RCC 7860 (cell line): ENCODE data around the gene FUBP3.
"Not testable (repeated sequence)": the region's sequence is repeated elsewhere in the genome, so short reads cannot be mapped to it uniquely, and the experiment has no call there.

Experiments used
- DNase-seq: peaks from one replicate; pipeline ENCODE4 v3.0.0-alpha.2; 2015; ENCODE audit warnings: low spot score
- FAIRE-seq: peaks from 2 replicates; lab custom pipeline; 2012; peaks lifted over from hg19 to GRCh38; lab: Jason Lieb, UNC

The FUBP3 gene

GRCh38 chr9:130677252-130677651 is 97.9 kb downstream of the FUBP3 start:
- DNase-seq (no peak), FAIRE-seq (no peak)

DNA sequence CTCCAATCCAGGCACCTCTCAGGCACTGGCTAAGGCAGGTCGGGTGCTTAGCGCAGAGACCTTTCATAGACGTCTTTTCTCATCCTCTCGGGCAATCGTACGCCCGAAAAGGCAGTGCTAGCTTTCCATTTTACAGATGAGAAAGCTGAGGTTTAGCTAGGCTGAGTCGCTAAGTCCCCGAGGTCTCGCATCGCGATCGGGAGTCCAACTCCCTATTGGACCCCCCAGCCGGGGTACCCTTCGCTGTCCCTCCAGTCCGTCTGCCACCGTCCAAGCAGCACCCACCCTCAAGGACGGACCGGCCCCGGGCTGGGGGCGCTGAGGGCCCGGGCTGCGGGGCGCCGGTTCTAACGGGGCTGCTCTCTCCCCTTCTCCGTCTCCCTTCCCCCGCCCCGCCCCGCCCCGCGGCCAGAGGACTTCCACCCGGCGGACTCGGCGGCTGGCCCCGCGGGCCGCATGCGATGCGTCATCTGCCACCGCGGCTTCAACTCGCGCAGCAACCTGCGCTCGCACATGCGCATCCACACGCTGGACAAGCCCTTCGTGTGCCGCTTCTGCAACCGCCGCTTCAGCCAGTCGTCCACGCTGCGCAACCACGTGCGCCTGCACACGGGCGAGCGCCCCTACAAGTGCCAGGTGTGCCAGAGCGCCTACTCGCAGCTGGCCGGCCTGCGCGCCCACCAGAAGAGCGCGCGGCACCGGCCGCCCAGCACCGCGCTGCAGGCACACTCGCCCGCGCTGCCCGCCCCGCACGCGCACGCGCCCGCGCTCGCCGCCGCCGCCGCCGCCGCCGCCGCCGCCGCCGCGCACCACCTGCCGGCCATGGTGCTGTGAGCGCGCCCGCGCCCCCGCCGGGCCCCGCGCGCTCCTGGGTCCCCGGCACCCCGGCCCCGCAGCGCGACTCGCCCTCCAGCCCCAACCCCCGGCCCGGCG is 101.7 kb downstream of the FUBP3 start:
- FAIRE-seq, result no peak
- DNase-seq, result peak; percentile 76

DNA sequence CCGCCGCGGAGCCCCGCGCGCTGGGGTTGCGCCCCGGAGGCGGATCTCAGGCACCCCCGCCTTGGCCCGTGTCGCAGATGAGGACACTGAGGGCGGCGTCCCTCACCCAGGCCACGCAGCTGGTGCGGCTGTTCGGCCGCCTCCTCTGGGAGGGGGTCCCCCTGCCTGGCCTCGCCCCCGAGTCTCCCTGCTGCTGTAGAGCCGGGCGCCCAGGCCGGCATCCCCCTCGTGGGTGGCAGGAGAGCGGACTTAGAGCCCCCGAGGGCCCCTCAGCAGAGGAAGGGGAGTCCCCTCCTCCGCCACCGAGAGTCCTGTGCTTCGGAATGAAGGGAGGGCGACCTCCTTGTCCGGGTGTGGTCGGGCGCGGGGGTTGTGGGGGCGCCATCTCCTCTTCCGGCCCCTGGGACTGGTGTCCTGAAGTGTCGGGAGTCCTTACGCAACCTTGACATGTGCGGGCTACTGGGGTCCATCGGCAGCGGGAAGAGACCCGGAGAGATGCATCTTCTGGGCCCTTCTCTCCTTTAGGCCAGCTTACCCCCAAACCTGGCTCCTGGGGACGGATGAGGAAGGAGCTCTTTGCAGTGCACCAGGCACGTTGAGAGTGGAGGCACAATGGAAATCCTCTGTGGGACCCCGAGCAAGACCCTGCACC is 102.5 kb downstream of the FUBP3 start:
- DNase-seq (no peak), FAIRE-seq (no peak)

DNA sequence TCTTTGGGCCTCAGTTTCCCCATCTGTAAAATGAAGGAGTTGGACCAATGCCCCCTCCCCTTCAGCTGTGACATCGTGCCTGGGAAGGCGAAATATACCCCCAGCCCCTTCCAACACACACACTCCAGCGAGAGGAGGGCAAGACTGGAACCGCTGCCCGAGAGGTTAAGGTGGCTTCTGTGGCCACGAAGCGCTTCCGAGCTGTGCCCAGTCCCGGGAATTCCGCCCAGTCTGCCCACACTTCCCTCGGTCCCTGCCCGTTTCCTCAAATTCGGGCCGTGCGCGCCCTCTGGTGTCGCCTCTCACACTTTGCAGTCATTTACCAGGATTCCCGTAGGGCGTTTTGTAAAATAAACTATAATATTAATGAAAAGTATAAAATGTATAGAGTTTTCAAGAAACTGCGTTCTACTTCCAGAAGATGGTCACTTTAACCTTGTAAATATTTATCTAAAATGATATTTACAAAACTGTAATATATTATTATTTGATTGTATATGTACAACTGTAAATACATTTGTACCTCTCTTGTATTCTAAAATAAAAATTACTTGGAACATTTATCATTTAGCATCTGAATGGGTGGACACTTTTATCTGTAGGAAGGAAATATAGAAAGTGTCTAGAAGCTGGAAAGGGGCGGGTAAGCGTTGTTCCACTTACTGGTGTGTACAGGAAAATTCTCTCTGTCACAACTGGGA is 103.2 kb downstream of the FUBP3 start:
- FAIRE-seq (peak; percentile 85), DNase-seq (peak; percentile 79)

GRCh38 chr9:130685104-130685503 is 105.7 kb downstream of the FUBP3 start:
- FAIRE-seq (no peak), DNase-seq (no peak)

- not testable (repeated sequence) for DNase-seq, FAIRE-seq
Measured at GRCh38 chr9:130685945-130686344, 106.6 kb downstream of the FUBP3 start.

- FAIRE-seq (no peak), DNase-seq (no peak)
Measured at GRCh38 chr9:130687615-130688014, 108.2 kb downstream of the FUBP3 start.
